H1 (cell line): ENCODE data around the gene DGAT2. TPM values are rescaled to one million over a fixed set of nuclear protein-coding genes. Genes with fewer than 3 reads are reported as not detected.

Experiments used
- CTCF ChIA-PET: fragments of 300-600 bp; sonication (Branson Sonifier 250); formaldehyde crosslinking; loops from one replicate; lab custom pipeline; 2021; ENCODE audit not compliant: partially characterized antibody; lab: Charles Lee
- POLR2A ChIA-PET: fragments of 300-600 bp; sonication (Branson Sonifier 250); formaldehyde crosslinking; loops from one replicate; lab custom pipeline; 2021; ENCODE audit warnings: inconsistent platforms; ENCODE audit not compliant: partially characterized antibody; lab: Charles Lee
- DNase-seq, 2 experiments: peaks; one replicate each; pipeline versions ENCODE4 v3.0.0 to v3.0.0-alpha.2; 2010 to 2022; ENCODE audit warnings: low spot score in 2 of 2, low read depth in 1 of 2, mixed read lengths in 1 of 2
- FAIRE-seq: peaks from 2 replicates; lab custom pipeline; 2011; peaks lifted over from hg19 to GRCh38; lab: Jason Lieb, UNC
- H2AFZ ChIP-seq: 2 replicates; pipeline ENCODE4 v1.8.1; 2012; ENCODE audit warnings: low read length, inconsistent platforms
- H2AK5ac ChIP-seq: 2 replicates; pipeline ENCODE4 v1.6.1; 2013; ENCODE audit warnings: low read depth, low read length
- H2BK120ac ChIP-seq: replicated peaks from 2 replicates; pipeline ENCODE3; 2013; ENCODE audit warnings: low read depth, low read length, inconsistent platforms
- H2BK12ac ChIP-seq: 2 replicates; pipeline ENCODE4 v1.6.1; 2013; ENCODE audit warnings: low read depth, low read length
- H2BK15ac ChIP-seq: 2 replicates; pipeline ENCODE4 v1.6.1; 2013; ENCODE audit warnings: low read length
- H2BK20ac ChIP-seq: 2 replicates; pipeline ENCODE4 v1.6.1; 2013; ENCODE audit warnings: low read length
- H2BK5ac ChIP-seq: 2 replicates; pipeline ENCODE4 v1.6.1; 2013; ENCODE audit warnings: low read depth, low read length
- H3K14ac ChIP-seq: 2 replicates; pipeline ENCODE4 v1.6.1; 2013; ENCODE audit warnings: inconsistent platforms; ENCODE audit not compliant: insufficient read length
- H3K18ac ChIP-seq: 2 replicates; pipeline ENCODE4 v1.6.1; 2013; ENCODE audit warnings: low read length; ENCODE audit errors: extremely low read depth
- H3K23ac ChIP-seq: 2 replicates; pipeline ENCODE4 v1.6.1; 2013; ENCODE audit warnings: inconsistent platforms; ENCODE audit not compliant: insufficient read length
- H3K23me2 ChIP-seq: 2 replicates; pipeline ENCODE4 v1.6.1; 2013; ENCODE audit warnings: low read depth, low read length
- H3K27ac ChIP-seq: 2 replicates; pipeline ENCODE4 v1.6.1; 2011; ENCODE audit warnings: low read depth, low read length, inconsistent platforms
- H3K27me3 ChIP-seq, 4 experiments: replicated peaks in 1 of 4; 1 replicate in 1 of 4; 2 replicates in 3 of 4; pipeline versions ENCODE4 v1.6.1 to v1.8.1; 2011 to 2013; ENCODE audit warnings: low read length in 3 of 4, mild to moderate bottlenecking in 3 of 4, inconsistent platforms in 2 of 4, mixed read lengths in 2 of 4, moderate library complexity in 1 of 4; ENCODE audit not compliant: control insufficient read depth in 3 of 4, insufficient read depth in 3 of 4; ENCODE audit errors: extremely low read depth in 1 of 4
- H3K36me3 ChIP-seq, 4 experiments: 2 replicates each; pipeline versions ENCODE4 v1.6.1 to v1.8.1; 2011 to 2013; ENCODE audit warnings: mild to moderate bottlenecking in 4 of 4, low read length in 3 of 4, moderate library complexity in 2 of 4, control low read depth in 1 of 4, inconsistent platforms in 1 of 4; ENCODE audit not compliant: insufficient read depth in 4 of 4, control insufficient read depth in 2 of 4
- H3K4ac ChIP-seq: replicated peaks from 2 replicates; pipeline ENCODE3; 2013; ENCODE audit warnings: low read length, low read depth, mixed read lengths, inconsistent platforms; ENCODE audit not compliant: insufficient read length
- H3K4me1 ChIP-seq, 4 experiments: replicated peaks in 1 of 4; 1 replicate in 1 of 4; 2 replicates in 3 of 4; pipeline versions ENCODE4 v1.6.1 to v1.8.1; 2011 to 2013; ENCODE audit warnings: low read length in 3 of 4, inconsistent platforms in 2 of 4, mixed read lengths in 1 of 4; ENCODE audit not compliant: insufficient read depth in 4 of 4, control insufficient read depth in 3 of 4
- H3K4me2 ChIP-seq, 2 experiments: 2 replicates each; pipeline versions ENCODE4 v1.6.1 to v1.8.1; 2011 to 2013; ENCODE audit warnings: low read depth in 2 of 2, low read length in 2 of 2, control low read depth in 1 of 2, inconsistent platforms in 1 of 2, mild to moderate bottlenecking in 1 of 2; ENCODE audit not compliant: insufficient read depth in 1 of 2
- H3K4me3 ChIP-seq, 4 experiments: fragments of 200-600, 300-600 bp in 1 of 4; sonication (generic), shearing (Covaris generic), sonication (Bioruptor Twin) in 1 of 4; 2 replicates each; pipeline versions ENCODE4 v1.5.1 to v1.8.1; 2011 to 2016; ENCODE audit warnings: low read length in 4 of 4, low read depth in 3 of 4, control low read depth in 2 of 4, inconsistent platforms in 2 of 4, mild to moderate bottlenecking in 2 of 4, mixed read lengths in 1 of 4, moderate library complexity in 1 of 4; ENCODE audit not compliant: insufficient read depth in 2 of 4; ENCODE audit errors: extremely low read depth in 1 of 4
- H3K56ac ChIP-seq: replicated peaks from 2 replicates; pipeline ENCODE3; 2013; ENCODE audit warnings: low read depth, mild to moderate bottlenecking, mixed read lengths, low read length, inconsistent platforms; ENCODE audit not compliant: insufficient read length
- H3K79me1 ChIP-seq: 2 replicates; pipeline ENCODE4 v1.6.1; 2013; ENCODE audit warnings: low read depth, low read length, control low read depth
- H3K79me2 ChIP-seq, 2 experiments: 2 replicates each; pipeline versions ENCODE4 v1.6.1 to v1.8.1; 2012 to 2013; ENCODE audit warnings: low read length in 2 of 2, mild to moderate bottlenecking in 2 of 2, inconsistent platforms in 1 of 2; ENCODE audit not compliant: insufficient read depth in 2 of 2, control insufficient read depth in 1 of 2
- H3K9ac ChIP-seq, 4 experiments: replicated peaks in 1 of 4; 1 replicate in 1 of 4; 2 replicates in 3 of 4; pipeline versions ENCODE4 v1.6.1 to v1.8.1; 2011 to 2013; ENCODE audit warnings: low read depth in 3 of 4, low read length in 3 of 4, control low read depth in 2 of 4, mild to moderate bottlenecking in 2 of 4, moderate library complexity in 2 of 4, inconsistent platforms in 1 of 4; ENCODE audit errors: extremely low read depth in 1 of 4
- H3K9me3 ChIP-seq, 2 experiments: 2 replicates each; pipeline versions ENCODE4 v1.6.1 to v1.8.1; 2012 to 2013; ENCODE audit warnings: mild to moderate bottlenecking in 2 of 2, moderate library complexity in 2 of 2, control low read depth in 1 of 2, inconsistent platforms in 1 of 2, low read depth in 1 of 2, low read length in 1 of 2, mixed read lengths in 1 of 2; ENCODE audit not compliant: insufficient read depth in 2 of 2
- H4K20me1 ChIP-seq, 2 experiments: replicated peaks in 1 of 2; 2 replicates each; pipeline versions ENCODE3 to v1.8.1; 2011 to 2013; ENCODE audit warnings: inconsistent platforms in 2 of 2, low read length in 2 of 2, mild to moderate bottlenecking in 1 of 2; ENCODE audit not compliant: insufficient read depth in 2 of 2, control insufficient read depth in 1 of 2
- H4K5ac ChIP-seq: 2 replicates; pipeline ENCODE4 v1.6.1; 2013; ENCODE audit warnings: low read length, low read depth, mixed read lengths, inconsistent platforms; ENCODE audit not compliant: insufficient read length
- H4K8ac ChIP-seq: 2 replicates; pipeline ENCODE4 v1.8.0; 2013; ENCODE audit warnings: mild to moderate bottlenecking, moderate library complexity, low read length, inconsistent platforms; ENCODE audit not compliant: insufficient read depth; ENCODE audit errors: extremely low read depth
- H4K91ac ChIP-seq: replicated peaks from 2 replicates; pipeline ENCODE3; 2013; ENCODE audit warnings: low read length, mixed read lengths, inconsistent platforms; ENCODE audit not compliant: insufficient read length
- CBX5 ChIP-seq: fragments of 300-800, 300-1000 bp; sonication (generic); IDR thresholded peaks from 2 replicates; pipeline ENCODE4 v1.7.1; 2016; ENCODE audit warnings: antibody characterized with exemption, low read length, low read depth
- EZH2 ChIP-seq: fragments of 200-600 bp; sonication (generic); IDR thresholded peaks from 2 replicates; pipeline ENCODE4 v1.7.1; 2012; ENCODE audit warnings: low read depth, mild to moderate bottlenecking, moderate library complexity, low read length, inconsistent platforms; ENCODE audit not compliant: severe bottlenecking
- HDAC6 ChIP-seq: IDR thresholded peaks from one replicate; pipeline ENCODE4 v1.7.1; 2012; ENCODE audit warnings: low read depth, mild to moderate bottlenecking, inconsistent platforms, low read length, moderate library complexity
- RXRA ChIP-seq: IDR thresholded peaks from 2 replicates; pipeline ENCODE4 v1.6.1; 2011; ENCODE audit warnings: low read depth, mild to moderate bottlenecking, low read length, moderate library complexity; ENCODE audit not compliant: insufficient read depth
- WGBS, 2 experiments: shearing (Covaris generic) in 1 of 2; methylation state at CpG; one replicate each; pipeline versions ENCODE4 v1.1.6 to v1.1.7; 2013 to 2015; ENCODE audit warnings: low lambda C conversion rate in 2 of 2, mixed read lengths in 2 of 2, inconsistent platforms in 1 of 2, low coverage in 1 of 2, missing lambda C conversion rate in 1 of 2; ENCODE audit not compliant: insufficient replicate concordance in 2 of 2, insufficient coverage in 1 of 2, insufficient read length in 1 of 2; ENCODE audit errors: extremely low coverage in 1 of 2, missing lambda C conversion rate in 1 of 2; 5-methylcytosine and 5-hydroxymethylcytosine counted together
- polyA plus RNA-seq, 7 experiments: library from polyadenylated mRNA; depleted of rRNA in 3 of 7; stranded (reverse) in 5 of 7; unstranded in 2 of 7; fragments of >200 nt in 5 of 7; fragments of 200-250 nt in 2 of 7; gene quantifications; 1 replicate in 5 of 7; 2 replicates in 1 of 7; 4 replicates in 1 of 7; pipeline versions ENCODE4 v1.2.1 to v1.2.3, GENCODE V29; 2011 to 2013; ENCODE audit warnings: missing spikeins in 2 of 7, mixed read lengths in 2 of 7
- total RNA-seq: library from RNA; stranded (reverse); fragmentation: NEBNext Ultra II Directional; extraction: Animal tissue kit (Norgen Biotek cat#: 25700); gene quantifications from 2 replicates; pipeline ENCODE4 v1.2.1, GENCODE V29; 2021

DGAT2 gene
- total and polyA plus RNA-seq, 2 of the 8 experiments (the other 6 are each of a cell fraction or from before 2014, with no cell fraction given) = 3.2 to 5.9 TPM

- H3K36me3 ChIP-seq = no peaks in the 10 kb centered on the region
- no peak overlapping the region for H4K91ac ChIP-seq
- H4K8ac ChIP-seq = no peak overlapping the region; the same call in 1 of the 2 replicates
- no peak overlapping the region for H3K4ac ChIP-seq
- H2AFZ ChIP-seq = no peak overlapping the region
- no peaks in the 10 kb centered on the region for H3K9me3 ChIP-seq
- no peaks in the 10 kb centered on the region for H3K23me2 ChIP-seq
- no peaks in the 10 kb centered on the region; a peak in 1 of 7 replicates for H3K27me3 ChIP-seq
- CTCF ChIA-PET = interaction anchor here (1.1 kb wide), 1 partner anchor 136 kb away, joined by 3 read pairs; no protein-coding TSS in a partner anchor
- no peak overlapping the region for H3K56ac ChIP-seq
- H4K20me1 ChIP-seq = no peaks in the 10 kb centered on the region
- 77% methylated on average over 5 of the region's 5 CpGs; no CpG with 5 or more reads in 1 of the 2 experiments for WGBS, 2 experiments
- H3K23ac ChIP-seq = no peak overlapping the region
- no peak overlapping the region for H3K18ac ChIP-seq
- H3K4me3 ChIP-seq = no peak overlapping the region
- no peak overlapping the region for H2BK12ac ChIP-seq
- no peak overlapping the region for H2AK5ac ChIP-seq
- no peak overlapping the region for H2BK5ac ChIP-seq
- no peaks in the 10 kb centered on the region for H3K79me2 ChIP-seq
- no peak overlapping the region for H2BK15ac ChIP-seq
- H3K9ac ChIP-seq = no peak overlapping the region
- no peak overlapping the region for H2BK20ac ChIP-seq
- H3K4me1 ChIP-seq = no peaks in the 10 kb centered on the region
- FAIRE-seq (no peak), DNase-seq (no peak)
- POLR2A ChIA-PET = no interaction called here
- no peaks in the 10 kb centered on the region for H3K79me1 ChIP-seq
- TF ChIP-seq HDAC6 = no peak
- TF ChIP-seq RXRA = no peak
- no peak for TF ChIP-seq CBX5
- no peak for TF ChIP-seq EZH2
- no peak overlapping the region for H3K27ac ChIP-seq
- no peak overlapping the region for H2BK120ac ChIP-seq
- no peak overlapping the region for H3K4me2 ChIP-seq
- H4K5ac ChIP-seq = no peak overlapping the region
- no peak overlapping the region for H3K14ac ChIP-seq
These were observed 35.0 kb upstream of the DGAT2 start for GRCh38 chr11:75733431-75734107.
